PC-3 (cell line): Measurements from ENCODE around the gene CNTNAP2. TPM values are rescaled to one million over a fixed set of nuclear protein-coding genes. Genes with fewer than 3 reads are reported as not detected.

Source experiments
- ATAC-seq: fragments of 200-7000 bp; cut with Tn5 transposase; 2 replicates; pipeline ENCODE4 v1.9.1; 2020; ENCODE audit warnings: mild to moderate bottlenecking, moderate library complexity
- BruUV-seq: library from RNA; stranded (reverse); fragments of 400-500 nt; replicated peaks from 2 replicates; lab custom pipeline; 2021; lab: Mats Ljungman, UMichigan
- CTCF ChIA-PET: fragments of 300-600 bp; sonication (Branson Sonifier 250); formaldehyde crosslinking; loops from one replicate; lab custom pipeline; 2022; ENCODE audit warnings: antibody characterized with exemption; lab: Charles Lee
- POLR2A ChIA-PET: fragments of 300-600 bp; sonication (Branson Sonifier 250); formaldehyde crosslinking; loops from one replicate; lab custom pipeline; 2022; ENCODE audit warnings: antibody characterized with exemption; ENCODE audit not compliant: unreplicated experiment; lab: Charles Lee
- DNase-seq: peaks from one replicate; pipeline ENCODE4 v3.0.0-alpha.2; 2015
- H2AFZ ChIP-seq: fragments of 300-600 bp; sonication (generic); 2 replicates; pipeline ENCODE4 v1.6.0; 2016; ENCODE audit warnings: antibody characterized with exemption, low read length
- H3F3A ChIP-seq: fragments of 300-600 bp; sonication (generic); one replicate; pipeline ENCODE4 v1.6.0; 2017; ENCODE audit warnings: antibody characterized with exemption, low read length, control low read depth, mild to moderate bottlenecking; ENCODE audit not compliant: unreplicated experiment
- H3K27ac ChIP-seq: fragments of 300-600 bp; sonication (generic); 2 replicates; pipeline ENCODE4 v1.5.1; 2016; ENCODE audit warnings: mild to moderate bottlenecking, low read length
- H3K27me3 ChIP-seq: fragments of 300-600 bp; sonication (generic); 2 replicates; pipeline ENCODE4 v1.6.1; 2016; ENCODE audit warnings: low read length, mixed read lengths
- H3K36me3 ChIP-seq: fragments of 300-600 bp; sonication (generic); 2 replicates; pipeline ENCODE4 v1.6.1; 2016; ENCODE audit warnings: low read depth, mixed run types, low read length, mixed read lengths
- H3K4me1 ChIP-seq: fragments of 300-600 bp; sonication (generic); 2 replicates; pipeline ENCODE4 v1.5.1; 2016; ENCODE audit warnings: low read length; ENCODE audit not compliant: insufficient read depth
- H3K4me2 ChIP-seq: fragments of 300-600 bp; sonication (generic); 2 replicates; pipeline ENCODE4 v1.6.0; 2016; ENCODE audit warnings: low read length
- H3K4me3 ChIP-seq: fragments of 300-600 bp; sonication (generic); 2 replicates; pipeline ENCODE4 v1.5.1; 2016; ENCODE audit warnings: mild to moderate bottlenecking, low read length, mixed read lengths
- H3K79me2 ChIP-seq: fragments of 300-600 bp; sonication (generic); 2 replicates; pipeline ENCODE4 v1.6.1; 2017; ENCODE audit warnings: low read length, mixed read lengths
- H3K9ac ChIP-seq: fragments of 300-600 bp; sonication (generic); 2 replicates; pipeline ENCODE4 v1.6.0; 2016; ENCODE audit warnings: mild to moderate bottlenecking, low read length
- H3K9me2 ChIP-seq: fragments of 300-600 bp; sonication (generic); replicated peaks from 2 replicates; pipeline ENCODE4 v1.6.1; 2016; ENCODE audit warnings: mixed run types, low read length, mixed read lengths
- H3K9me3 ChIP-seq: fragments of 300-600 bp; sonication (generic); 2 replicates; pipeline ENCODE4 v1.6.1; 2016; ENCODE audit warnings: low read length, mixed read lengths
- H4K20me1 ChIP-seq: fragments of 300-600 bp; sonication (generic); 2 replicates; pipeline ENCODE4 v1.6.1; 2016; ENCODE audit warnings: low read length, mixed read lengths
- CTCF ChIP-seq: fragments of 300-600 bp; sonication (generic); conservative IDR thresholded peaks from 2 replicates; pipeline ENCODE4 v1.5.1; 2017; ENCODE audit warnings: antibody characterized with exemption, low read depth, mild to moderate bottlenecking, low read length
- EZH2 ChIP-seq: fragments of 300-600 bp; sonication (generic); IDR thresholded peaks from one replicate; pipeline ENCODE4 v1.6.1; 2017; ENCODE audit warnings: antibody characterized with exemption, mild to moderate bottlenecking, low read length; ENCODE audit not compliant: unreplicated experiment
- EZH2phosphoT487 ChIP-seq: fragments of 300-600 bp; sonication (generic); IDR thresholded peaks from 2 replicates; pipeline ENCODE4 v1.6.1; 2018; ENCODE audit warnings: mild to moderate bottlenecking, antibody characterized with exemption, low read length, borderline replicate concordance
- intact Hi-C: fragments of 100-400 bp; cut with micrococcal nuclease; formaldehyde crosslinking; loops from 2 replicates; pipeline ENCODE4 v1.9.0; 2023
- microRNA-seq: library from miRNA; unstranded; fragments of <30 nt; microRNA quantifications from one replicate; pipeline ENCODE4 v1.1.0, GENCODE V29; 2020; ENCODE audit not compliant: unreplicated experiment
- total RNA-seq: library from RNA; depleted of rRNA; stranded (reverse); fragments of >200 nt; gene quantifications from 2 replicates; pipeline ENCODE4 v1.2.3, GENCODE V29; 2014

Gene CNTNAP2
- total RNA-seq, 1 experiment from 2014 or later = 1.5 TPM

GRCh38 chr7:148466120-148466519, 2349.5 kb downstream of the CNTNAP2 start:
- H3K9me2 ChIP-seq = no peaks in the 10 kb centered on the region
- CTCF ChIA-PET = no interaction called here
- intact Hi-C loops = no loop called here
- H2AFZ ChIP-seq = no peak overlapping the region
- POLR2A ChIA-PET = no interaction called here
- no peaks in the 10 kb centered on the region for H3K9me3 ChIP-seq
- H3K4me1 ChIP-seq = no peaks in the 10 kb centered on the region
- BruUV-seq = no TSS peak
- no peak overlapping the region for H3K27ac ChIP-seq
- H3K9ac ChIP-seq = no peak overlapping the region
- no peaks in the 10 kb centered on the region for H4K20me1 ChIP-seq
- peaks cover 7% of the 10 kb centered on the region; the same call in 1 of the 2 replicates for H3K27me3 ChIP-seq
- TF ChIP-seq EZH2phosphoT487 = no peak
- no peak for TF ChIP-seq CTCF
- no peak for TF ChIP-seq EZH2
- H3K36me3 ChIP-seq = no peaks in the 10 kb centered on the region
- no peak overlapping the region for H3K4me3 ChIP-seq
- H3F3A ChIP-seq = no peaks in the 10 kb centered on the region
- DNase-seq (no peak), ATAC-seq (no peak)
- H3K4me2 ChIP-seq = no peak overlapping the region
- no peaks in the 10 kb centered on the region for H3K79me2 ChIP-seq

GRCh38 chr7:148468700-148469098, 2352.1 kb downstream of the CNTNAP2 start:
- H3K36me3 ChIP-seq = no peaks in the 10 kb centered on the region
- no peak for TF ChIP-seq CTCF
- no peak for TF ChIP-seq EZH2
- no peak for TF ChIP-seq EZH2phosphoT487
- H3K4me3 ChIP-seq = no peak overlapping the region
- no TSS peak for BruUV-seq
- H2AFZ ChIP-seq = no peak overlapping the region
- H3K79me2 ChIP-seq = no peaks in the 10 kb centered on the region
- no peak overlapping the region for H3K4me2 ChIP-seq
- H3K4me1 ChIP-seq = no peaks in the 10 kb centered on the region
- POLR2A ChIA-PET = no interaction called here
- H3K9me2 ChIP-seq = no peaks in the 10 kb centered on the region
- no peak overlapping the region for H3K9ac ChIP-seq
- H3F3A ChIP-seq = no peaks in the 10 kb centered on the region
- DNase-seq (no peak), ATAC-seq (no peak)
- peaks cover 15% of the 10 kb centered on the region for H3K27me3 ChIP-seq
- no peak overlapping the region for H3K27ac ChIP-seq
- H4K20me1 ChIP-seq = no peaks in the 10 kb centered on the region
- CTCF ChIA-PET = no interaction called here
- intact Hi-C loops = no loop called here
- no peaks in the 10 kb centered on the region for H3K9me3 ChIP-seq

Small RNAs within 50 kb of the gene (microRNA-seq; reads per million reads assigned to microRNA genes)
- gene MIR548F4 = not detected
